AG20443 (cell line): ENCODE data around the gene AJAP1.

ENCODE experiments used
- DNase-seq: peaks from one replicate; pipeline ENCODE4 v3.0.0; 2012; ENCODE audit warnings: low spot score, mixed read lengths

The AJAP1 gene

DNA sequence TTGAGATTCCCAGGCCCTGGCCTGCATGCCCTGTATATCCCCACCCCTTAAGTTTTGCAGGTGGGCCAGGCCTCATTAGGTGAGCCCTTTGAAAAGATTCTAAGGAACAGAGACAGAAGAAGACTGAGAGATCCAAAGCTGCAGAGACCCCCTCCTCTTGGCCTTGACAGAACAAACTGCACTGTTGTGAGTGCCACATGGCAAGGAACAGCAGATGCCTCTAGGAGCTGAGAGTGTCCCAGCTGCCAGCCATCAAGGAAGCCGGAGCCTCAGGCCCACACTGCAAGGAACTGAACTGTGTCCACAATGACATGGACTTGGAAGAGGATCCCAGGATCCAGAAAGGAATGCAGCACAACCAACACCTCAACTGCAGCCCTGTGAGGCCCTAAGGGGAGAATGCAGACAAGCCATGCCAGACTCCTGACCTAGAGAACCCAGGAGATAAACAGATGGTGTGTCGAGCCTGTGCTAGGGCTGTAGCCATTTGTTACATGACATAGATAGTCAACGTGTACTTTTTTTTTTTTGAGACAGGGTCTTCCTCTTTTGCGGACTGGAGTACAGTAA, 182.7 kb downstream of the AJAP1 start:
- no peak for DNase-seq

DNA sequence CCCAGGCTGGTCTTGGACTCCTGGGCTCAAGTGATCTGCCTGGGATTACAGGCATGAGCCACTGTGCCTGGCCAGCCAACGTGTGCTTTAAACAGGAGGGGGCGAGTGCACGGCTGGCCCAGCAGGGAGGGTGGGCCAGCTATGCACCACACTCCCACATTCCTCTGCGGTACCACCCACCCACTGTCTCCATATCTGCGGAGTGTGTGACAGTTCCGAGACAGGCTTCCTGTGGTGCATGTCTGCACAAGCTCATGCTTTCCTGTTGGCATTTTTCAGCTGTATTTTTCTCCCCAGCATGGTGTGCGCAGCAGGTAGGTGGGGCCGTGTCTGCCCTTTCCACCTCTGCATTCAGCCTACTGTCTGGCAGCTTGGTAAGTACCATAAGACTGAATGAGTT, 183.3 kb downstream of the AJAP1 start:
- DNase-seq, result no peak

DNA sequence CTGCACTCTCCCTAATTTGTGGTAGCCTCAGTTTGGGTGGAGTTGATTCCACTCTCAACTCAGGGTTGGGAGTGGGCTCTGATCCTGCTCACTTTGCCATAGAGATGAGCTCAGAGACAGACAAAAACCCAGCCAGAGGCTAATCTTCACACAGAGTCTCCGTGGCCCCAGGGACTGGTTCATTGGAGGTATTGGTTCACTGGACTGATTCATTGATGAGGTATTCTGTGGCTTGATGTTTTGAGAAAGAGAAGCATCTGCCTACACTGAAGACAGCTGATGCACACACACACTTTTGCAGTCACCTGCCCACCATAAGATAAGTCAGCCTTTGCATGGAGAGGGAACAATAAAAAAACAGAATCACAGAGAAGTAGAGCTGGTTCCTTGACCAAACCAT, 183.8 kb downstream of the AJAP1 start:
- no peak for DNase-seq
